CD4-positive, alpha-beta T cell treated with Interleukin-1 beta for 1 hour (primary cell): Measurements from ENCODE around the gene TSPAN15.
"Not testable (repeated sequence)": the region's sequence is repeated elsewhere in the genome, so short reads cannot be mapped to it uniquely, and the experiment has no call there.

ENCODE experiments used
- DNase-seq, 2 donors: peaks; one replicate each; pipeline ENCODE4 v3.0.0-alpha.2; 2020 to 2022

TSPAN15 gene

DNA sequence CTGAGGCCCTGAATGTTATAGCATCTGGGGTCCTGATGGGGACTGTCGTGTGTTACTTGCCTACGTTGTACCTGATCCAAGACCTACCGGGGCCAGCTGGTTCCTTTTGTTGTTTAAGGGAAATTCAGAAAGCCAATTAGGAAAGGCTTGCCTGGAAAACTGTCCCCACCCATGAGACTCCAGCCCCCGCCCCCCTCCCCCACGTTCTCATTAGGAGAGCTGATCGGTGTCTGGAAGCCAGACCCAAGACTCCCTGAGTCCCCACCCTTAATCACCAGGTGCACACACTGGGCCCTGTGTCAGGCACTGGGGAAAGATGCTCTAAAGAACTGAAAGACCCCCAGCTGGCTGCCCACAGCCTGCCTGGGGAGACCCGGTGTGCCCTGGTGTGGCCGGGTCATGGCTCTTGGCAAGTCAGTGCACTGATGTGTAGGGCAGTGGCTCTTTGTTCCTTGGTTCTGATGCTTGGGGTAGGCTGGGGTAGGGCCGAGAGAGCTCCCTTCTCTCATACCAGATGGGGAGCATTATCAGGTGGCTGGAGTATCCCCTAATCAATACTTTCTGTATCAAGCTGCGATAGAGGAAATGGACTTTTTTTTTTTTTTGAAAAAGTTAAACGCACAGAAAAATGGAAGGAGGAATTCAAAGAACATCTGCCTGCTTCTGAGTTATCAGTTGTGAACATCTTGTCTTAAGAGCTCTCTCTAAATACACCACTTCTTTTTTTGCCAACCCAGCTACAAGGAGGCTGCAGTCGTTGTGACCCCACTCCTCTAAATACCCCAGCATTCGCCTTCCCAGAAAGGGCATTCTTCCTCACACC is 16.9 kb downstream of the TSPAN15 start:
- no peak for DNase-seq

DNA sequence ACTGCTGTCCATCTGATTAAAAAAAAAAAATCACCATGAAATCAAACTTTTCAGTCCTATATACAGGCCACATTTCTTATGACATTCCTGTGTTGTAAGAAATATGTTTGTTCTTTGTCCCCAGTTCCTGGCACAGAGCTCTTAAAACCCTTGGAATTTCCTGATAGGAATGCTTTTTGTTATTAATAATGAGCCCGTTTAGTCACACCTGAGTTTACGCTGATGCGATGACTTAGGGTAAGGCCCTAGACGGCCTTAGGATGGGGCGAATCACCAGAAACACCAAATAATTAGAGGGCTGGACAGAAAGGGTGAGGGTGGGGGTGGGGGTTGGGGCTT is 17.5 kb downstream of the TSPAN15 start:
- no peak for DNase-seq

DNA sequence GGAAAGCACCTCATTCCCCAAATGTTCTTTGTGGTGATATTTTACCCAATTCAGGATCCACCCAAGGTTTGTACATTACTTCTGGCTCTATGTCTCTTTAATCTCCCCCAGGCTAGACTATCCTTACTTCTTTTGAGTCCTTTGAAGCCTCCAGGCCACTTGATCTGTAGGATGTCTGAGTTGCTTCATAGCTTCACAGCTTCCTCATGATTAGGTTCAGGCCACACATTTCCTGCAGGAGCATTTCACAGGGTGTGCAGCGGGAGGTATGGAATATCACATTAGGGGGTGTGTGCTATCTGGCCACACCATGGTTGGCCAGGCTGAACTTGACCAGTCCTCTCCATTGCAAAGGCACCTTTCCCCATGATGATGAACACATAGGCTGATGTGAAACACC is 18.7 kb downstream of the TSPAN15 start:
- no peak for DNase-seq

DNA sequence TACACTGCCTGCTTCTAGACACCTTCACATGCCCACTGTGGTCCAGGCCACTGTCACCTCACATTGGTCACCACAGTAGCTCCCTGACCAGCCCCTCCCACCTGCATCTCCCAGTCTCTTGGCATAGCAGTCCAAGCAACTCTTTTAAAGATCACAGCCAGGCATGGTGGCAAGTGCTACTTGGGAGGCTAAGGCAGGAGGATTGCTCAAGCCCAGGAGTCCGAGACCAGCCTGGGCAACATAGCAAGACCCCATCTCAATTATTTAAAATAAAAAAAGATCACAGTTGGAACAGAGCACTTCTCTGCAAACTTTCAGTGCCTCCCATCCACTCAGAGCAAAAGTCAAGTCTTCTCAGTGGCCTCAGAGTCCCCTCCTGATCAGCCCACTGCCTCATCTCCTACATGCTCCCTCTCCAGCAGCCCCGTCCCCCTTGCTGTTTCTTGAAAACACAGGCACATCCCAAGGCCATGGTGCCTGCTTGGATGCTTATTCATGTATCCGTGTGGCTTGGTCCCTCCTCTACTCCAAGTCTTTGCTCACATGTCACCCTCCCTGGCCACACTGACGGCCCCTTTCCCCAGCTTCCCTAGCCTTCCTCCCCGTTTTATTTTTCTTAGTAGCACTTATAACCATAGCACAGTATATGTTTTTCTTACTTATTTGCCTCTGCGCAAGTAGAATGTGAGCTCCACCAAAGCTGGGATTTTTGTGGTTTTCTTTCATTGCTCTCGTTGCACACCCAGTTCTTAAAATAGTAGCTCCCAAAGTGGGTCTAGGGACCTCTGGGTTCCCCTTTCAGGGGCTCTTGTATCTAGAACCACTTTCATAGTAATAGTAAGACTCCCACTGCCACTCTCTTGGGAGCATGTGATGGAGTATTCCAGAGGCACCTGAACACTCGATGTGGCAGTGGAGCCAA is 19.5 kb downstream of the TSPAN15 start:
- DNase-seq = no peak

DNA sequence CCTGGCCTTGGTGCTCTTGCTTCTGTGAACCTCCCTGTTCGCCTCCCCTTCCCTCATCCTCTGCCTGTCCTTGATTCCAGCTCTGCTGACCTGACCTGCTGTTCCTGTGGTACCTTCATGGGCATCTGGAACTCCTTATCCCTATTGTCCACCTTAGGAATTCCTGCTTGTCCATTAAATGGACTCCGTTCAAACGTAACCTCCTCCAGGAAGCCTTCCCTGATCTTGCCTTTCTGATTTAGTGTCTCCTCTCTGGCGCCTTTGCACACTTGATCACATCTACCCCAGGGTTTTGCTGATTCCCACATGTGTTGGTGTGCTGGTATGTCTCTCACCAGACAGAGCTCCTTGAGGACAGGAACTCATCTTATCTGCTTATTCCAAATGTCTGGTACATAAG is 20.9 kb downstream of the TSPAN15 start:
- no peak for DNase-seq

DNA sequence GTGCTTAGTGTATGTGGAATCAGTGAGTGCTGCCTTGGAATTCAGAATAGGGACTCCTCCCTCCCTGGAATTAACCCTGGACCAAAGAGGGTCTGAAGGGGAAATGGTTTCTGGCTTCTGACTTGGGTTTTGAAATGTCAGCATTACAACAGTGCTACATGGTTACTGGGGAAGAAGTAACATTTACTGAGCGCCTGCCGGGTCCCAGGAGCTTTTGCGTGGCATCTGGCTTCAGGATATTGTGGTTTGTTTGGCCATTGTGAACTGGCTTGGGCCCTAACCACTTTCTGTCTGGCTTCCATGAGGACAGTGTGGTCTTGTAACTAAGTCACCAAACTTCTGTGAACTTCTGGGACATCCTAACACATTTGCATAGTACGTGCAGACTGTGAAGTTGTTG is 21.3 kb downstream of the TSPAN15 start:
- DNase-seq = no peak

DNA sequence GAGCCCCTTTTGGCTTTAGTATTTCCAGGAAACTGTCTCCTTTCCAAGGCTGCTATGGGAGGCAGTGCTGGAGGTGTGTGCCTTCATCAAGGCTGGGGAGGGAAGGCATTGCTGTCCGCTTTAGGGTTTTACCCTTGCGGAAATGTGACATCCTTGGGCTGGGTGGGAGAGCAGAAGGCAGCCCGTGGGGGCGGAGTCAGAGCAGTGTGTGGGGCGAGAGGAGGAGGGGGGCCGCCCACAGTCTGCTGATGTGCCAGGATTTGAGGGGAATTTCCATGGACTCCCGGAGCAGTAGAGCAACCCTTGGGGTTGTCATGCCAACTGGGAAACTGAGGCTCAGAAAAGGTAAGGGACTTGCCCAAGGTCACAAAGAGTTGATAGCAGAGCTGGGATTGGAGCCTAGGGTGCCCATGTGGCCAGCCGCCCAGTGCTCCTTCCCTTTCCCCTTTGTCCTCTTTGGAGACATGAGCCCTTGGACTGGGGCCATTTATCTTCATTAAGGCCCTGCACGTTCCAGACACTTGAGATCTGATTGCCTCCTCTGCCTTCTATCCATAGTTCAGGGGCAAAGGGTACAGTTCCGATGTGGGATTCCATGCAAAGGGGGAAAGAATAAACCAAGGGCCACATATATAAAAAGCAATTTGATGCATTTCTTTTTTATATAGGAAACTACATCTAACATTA is 22.2 kb downstream of the TSPAN15 start:
- DNase-seq = no peak

DNA sequence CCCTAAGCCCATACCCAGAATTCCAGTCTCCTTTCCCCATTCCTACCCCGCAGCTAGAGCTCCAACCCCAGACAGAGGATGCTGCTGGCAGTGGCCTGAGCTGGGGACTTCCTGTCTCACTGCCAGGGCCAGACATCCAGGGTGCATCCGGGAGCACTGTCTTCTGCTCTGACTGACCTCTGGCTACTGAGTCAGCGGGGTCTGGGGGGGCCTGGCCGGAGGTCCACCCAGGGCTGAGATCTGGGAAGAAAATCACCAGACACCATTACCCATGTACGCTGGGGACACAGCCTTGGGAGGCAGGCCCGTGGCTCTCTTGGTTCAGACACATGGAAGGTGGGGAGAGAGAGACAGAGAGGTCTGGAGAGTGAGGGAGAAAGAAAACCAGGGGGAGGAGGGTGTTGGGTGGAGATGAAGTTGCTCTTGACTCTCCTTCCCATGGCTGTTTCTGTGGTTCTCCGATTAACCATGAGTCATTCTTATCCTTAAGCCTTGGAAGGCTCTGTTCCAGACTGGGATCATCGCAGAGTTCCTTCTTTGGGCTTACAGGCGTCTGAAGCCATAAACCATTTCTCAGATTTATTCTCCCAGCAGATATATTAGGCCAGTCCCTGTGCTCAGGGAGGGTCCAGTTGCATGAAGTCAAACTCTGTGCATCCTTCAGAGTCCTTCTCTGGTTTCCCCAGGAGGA is 23.6 kb downstream of the TSPAN15 start:
- DNase-seq = no peak

DNA sequence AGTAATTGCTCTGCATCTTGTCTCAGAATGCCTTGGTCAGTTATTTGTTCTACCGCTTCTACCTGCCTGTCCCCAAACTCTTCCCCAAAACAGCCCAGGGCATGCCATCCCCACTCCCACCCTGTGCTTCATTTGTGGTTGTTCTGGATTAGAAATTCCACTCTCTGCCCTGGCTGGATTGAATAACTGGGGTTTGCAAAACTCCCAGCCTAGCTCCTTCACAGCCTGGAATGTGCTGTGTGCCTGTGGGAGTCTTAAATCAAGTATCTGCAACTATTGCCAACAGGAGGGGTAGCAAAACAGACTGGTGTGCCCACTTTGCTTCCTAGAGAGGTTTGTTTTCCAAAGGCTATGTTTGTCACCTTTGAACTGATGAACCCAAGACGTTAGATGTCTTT is 24.2 kb downstream of the TSPAN15 start:
- no peak for DNase-seq

DNA sequence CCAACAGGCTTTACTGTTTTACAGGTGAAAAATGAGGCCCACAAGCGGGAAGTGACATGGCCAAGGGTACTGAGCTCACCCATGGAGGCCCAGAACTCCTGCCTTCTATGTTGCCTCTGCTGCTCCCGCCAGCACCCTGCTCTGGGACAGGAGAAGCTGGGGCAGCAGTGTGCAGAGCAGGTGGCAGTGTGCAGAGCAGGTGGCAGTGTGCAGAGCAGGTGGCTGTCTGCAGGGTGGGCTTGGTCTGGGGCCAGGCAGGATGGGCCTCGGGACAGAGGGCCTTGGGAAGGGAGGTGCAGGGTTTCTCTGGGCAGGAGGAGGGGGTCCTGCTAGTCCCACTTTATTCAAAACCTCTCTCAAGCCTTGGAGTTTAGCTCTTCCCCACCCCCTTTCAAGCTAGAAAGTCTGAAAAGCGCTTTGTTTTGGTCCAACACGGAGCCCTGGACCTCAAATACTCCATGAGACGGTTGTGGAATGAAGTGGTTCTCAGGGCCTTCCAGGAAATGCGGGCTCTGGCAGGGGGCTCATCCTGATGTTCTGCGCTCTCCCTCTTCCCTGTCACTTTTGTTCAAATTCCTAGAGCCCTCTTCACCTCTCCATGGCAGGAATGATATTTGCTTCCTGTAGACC is 26.8 kb downstream of the TSPAN15 start:
- no peak for DNase-seq

DNA sequence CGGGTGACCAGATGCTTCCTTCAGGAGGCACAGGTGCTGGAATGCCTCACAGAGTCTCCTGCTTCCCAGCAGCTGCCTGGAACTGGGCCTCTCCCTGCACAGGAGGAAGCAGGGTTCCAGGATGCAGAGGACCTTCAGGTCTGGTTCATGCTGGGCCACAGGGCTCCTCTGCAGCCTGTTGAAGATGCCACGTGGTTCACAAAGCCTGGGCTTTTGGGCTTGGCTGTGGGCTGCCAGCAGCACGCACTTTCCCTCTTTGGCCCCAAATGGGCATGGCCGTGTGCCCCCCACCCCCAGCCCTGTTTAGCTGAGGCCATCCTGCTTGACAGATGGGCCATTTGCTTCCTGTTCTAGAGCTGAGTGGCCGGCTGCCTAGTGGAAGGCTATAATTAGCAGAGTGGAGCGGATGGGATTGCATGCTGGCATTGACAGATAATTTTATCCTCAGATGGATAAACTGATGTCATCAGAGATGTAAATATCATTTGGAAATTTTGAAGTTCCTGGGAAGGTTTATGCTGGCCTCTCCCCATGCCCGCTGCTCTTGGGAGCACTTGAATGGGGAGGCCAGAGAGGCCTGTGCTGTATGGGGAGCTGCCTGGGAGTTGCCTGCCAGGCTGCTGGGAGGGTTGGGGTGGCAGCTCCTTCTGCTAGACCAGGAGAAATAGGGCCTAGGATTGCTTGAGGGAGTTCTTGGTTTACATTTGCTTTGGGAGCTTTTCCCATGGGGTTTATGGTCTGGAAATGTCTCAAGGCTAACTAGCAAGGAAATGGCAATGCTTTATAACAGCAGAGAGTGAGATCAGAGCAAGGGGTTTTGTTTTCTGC is 28.2 kb downstream of the TSPAN15 start:
- DNase-seq = no peak

DNA sequence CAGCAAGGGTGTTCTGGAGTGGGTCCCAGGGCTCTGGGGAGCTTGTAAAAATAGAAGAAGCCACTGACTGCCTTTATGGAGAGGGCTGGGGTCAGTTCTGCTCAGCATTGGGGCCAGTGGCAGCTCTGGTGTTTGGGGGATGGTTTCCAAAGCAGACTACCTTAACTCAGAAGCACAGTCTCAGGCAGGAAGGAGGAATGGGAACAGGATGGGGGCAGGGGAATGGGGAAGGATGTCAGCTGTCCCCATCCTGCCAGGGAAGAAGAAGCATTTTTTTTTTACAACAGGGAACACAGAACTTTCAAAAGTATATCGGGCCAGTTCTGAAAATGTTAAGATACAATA is 28.8 kb downstream of the TSPAN15 start:
- no peak for DNase-seq

DNA sequence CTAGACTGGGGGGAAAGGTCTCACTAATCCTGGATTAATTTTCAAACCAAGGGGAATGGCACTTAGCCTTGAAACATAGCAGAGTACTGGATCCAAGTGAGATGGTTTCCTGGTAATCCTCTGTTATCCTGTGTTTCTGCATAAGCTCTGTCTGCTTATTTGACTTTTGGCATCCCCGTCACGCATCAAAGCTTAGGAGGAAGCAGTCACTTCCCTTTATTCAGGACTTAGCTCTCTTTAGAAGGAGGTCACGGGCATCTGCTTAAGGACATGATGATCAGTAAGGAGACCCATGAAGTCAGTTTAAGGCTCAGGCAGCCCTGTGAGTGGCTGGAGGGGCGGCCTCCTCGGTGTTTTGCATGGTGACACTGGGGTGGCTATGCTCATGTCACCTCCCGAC is 30.0 kb downstream of the TSPAN15 start:
- no peak for DNase-seq

DNA sequence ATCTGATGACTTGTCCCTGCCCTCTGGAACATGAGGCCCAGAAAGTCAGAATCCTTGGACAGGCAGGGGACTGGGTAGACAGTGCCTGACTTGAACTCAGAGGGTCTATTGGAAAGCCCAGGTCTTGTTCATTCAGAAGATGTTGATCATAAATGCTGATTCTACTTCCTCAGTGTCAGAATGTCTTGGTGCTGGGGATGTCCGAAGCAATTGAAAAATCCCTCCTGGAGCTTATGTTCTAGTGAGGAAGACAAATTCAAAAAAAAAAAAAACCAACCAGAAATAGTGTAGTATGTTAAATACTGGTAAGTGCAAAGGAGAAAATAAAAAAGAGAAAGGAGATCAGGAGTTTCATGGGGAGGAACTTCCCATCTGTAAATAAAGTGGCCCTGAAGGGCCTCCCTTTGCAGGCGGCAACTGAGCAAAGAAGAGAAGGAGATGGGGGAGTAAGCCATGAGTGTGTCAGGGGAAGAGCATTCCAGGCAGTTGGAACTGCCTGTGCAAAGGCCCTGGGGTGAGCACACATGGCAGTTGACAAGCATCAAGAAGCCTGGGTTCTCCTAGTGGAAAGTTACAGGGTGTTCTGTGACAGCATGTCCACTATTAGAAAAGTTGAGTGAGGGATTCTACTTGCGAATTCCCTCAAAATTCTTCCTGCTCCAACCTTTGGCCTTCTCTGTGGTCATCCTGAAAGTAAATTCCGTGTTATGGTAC is 30.7 kb downstream of the TSPAN15 start:
- DNase-seq = no peak

DNA sequence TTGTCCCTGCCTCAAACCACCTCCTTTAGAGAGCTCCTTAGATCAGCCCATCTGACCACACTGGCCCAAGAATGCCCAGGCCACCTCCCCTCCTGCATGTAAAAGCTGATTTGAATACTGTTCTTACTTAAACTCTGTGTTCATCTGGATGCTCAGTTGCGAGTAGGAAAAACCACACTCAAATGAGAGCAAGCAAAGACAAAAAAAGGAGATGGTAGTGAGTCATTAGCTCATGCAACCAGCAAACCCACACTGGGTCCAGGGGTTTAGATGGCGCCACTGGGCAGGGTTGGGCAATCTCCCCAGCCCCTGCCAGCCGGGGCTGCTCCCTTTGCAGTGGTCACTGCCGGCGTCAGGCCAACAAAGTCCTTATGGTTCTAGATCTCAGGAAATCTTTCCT is 32.7 kb downstream of the TSPAN15 start:
- DNase-seq = no peak

DNA sequence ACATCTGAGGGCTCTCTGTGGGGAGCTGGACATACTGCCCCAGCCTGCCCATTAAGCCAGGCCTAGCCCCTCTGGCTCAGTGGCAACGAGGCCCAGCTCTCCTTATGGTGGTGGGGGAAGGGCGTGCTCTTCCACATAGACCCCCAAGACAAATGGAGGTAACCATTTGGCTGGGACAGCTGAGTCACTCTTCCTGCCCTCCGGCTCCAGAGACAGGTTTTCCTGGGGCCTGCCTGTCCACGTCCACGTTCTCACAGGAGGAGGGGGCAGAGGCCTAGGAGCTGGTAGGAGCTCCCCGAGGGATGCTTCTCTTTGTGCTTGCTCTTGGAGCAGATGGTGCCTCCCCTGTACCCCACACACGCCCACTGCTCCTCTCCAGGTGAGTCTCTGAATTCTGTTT is 33.5 kb downstream of the TSPAN15 start:
- no peak for DNase-seq

DNA sequence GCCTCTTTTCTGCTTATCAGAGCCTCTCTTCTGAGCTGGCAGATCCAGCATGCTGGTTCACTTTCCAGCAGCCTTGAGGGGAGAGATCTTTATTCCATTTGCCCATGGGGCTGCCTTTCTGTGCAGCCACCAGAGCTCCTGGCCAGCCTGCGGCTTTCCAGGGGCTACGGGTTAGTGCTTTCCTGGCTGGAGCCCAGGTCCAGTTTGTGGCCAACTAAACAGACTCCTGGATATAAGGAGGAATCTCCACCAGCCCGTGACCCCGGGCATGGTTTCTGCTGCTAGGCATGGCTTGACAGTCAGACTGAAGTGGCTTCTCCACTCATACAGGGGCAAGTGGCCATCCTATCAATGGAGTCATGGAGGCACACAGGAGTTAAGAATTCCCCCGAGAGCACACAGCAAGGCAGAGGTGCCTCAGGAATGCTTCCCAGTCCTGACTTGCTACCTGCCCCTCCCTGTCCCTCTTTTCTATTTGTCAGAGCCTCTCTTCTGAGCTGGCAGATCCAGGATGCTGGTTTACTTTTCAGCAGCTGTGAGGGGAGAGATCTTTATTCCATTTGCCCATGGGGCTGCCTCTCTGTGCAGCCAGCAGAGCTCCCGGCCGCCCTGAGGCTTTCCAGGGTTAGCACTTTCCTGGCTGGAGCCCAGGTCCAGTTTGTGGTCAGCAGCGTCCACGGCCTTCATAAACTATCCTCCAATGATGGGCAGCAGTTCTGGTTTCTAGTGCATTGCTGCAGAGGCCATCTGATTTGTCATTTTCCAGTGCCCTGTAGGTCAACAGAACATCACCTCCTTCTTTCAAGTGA is 35.9 kb downstream of the TSPAN15 start:
- no peak for DNase-seq

DNA sequence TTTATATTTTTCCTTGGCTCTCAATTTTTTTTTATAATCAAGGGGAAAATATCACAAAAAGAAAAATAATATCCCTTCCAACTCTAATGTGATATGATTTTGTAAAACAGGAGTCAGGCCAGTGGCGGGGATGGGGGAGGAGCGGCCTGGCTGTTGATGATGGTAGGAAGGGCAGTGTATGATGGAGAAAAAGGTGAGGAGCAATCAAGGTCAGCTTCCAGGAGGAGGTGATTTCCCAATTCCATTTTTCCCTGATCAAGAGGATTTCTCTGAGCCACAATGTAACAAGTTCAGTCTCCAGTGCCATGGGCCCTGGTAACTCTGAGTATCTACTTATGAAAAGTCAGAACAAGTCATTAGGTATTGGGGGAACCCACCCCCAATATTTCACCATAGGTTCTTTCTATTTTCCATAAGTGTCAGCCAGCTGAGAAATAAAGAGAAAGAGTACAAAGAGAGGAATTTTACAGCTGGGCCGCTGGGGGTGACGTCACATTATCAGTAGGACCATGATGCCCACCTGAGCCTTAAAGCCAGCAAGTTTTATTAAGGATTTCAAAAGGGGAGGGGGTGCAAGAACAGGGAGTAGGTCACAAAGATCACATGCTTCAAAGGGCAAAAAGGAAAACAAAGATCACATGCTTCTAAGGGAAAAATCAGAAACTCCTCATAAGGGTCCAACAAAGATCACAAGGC is 37.0 kb downstream of the TSPAN15 start:
- DNase-seq = not testable (repeated sequence)

DNA sequence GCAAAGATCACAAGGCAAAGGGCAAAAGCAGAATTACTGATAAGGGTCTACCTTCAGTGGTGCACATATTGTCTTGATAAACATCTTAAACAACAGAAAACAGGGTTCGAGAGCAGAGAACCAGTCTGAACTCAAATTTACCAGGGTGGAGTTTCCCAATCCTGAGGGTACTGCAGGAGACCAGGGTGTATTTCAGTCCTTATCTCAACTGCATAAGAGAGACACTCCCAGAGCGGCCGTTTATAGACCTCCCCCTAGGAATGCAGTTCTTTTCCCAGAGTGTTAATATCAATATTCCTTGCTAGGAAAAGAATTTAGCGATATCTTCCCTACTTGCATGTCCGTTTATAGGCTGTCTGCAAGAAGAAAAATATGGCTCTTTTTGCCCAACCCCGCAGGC is 37.6 kb downstream of the TSPAN15 start:
- DNase-seq = not testable (repeated sequence)
